ENCODE results near the gene TMEM132C. TPM values are rescaled to one million over a fixed set of nuclear protein-coding genes. Genes with fewer than 3 reads are reported as not detected.

Gene TMEM132C
- total RNA-seq, 1 donor from 2014 or later, result 3.9 TPM

DNA sequence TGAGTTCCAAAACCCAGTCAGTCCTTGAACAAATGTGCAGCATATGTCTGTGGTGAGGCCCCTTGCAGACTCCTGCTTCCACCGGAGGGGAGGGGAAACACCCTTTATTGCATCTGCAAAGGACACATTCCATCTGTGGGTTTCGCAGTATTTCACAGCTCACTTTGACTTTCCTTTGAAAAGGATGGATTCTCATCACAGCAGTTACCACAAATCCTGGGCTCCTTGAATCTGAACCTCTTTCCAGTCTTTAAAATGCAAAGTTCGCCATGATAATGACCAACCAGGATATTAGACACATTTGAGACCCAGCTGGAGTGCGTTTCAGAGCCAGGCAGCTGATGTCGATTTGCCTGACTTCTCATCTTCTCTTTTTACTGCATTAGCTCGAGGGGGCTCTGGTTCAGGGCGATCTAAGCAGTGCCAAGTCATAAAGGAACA lies 314.4 kb downstream of the TMEM132C start:
- H3K4me3 Mint-ChIP-seq, result no peak overlapping the region
- H3K36me3 ChIP-seq, result no peaks in the 10 kb centered on the region
- H3K4me1 Mint-ChIP-seq, result peaks cover 22% of the 10 kb centered on the region
- no peak overlapping the region for H3K4me2 ChIP-seq
- no peaks in the 10 kb centered on the region for H3K27me3 ChIP-seq
- H3K27ac ChIP-seq, result no peak overlapping the region
- no peak overlapping the region for H3K9ac ChIP-seq
- H2AFZ ChIP-seq (replicated peaks), result no peak overlapping the region
- H3K4me3 ChIP-seq, result no peak overlapping the region
- peaks cover 4% of the 10 kb centered on the region for H3K27me3 Mint-ChIP-seq (ENCODE audit: insufficient read depth, low read depth)
- H3F3A ChIP-seq (ENCODE audit: low read depth), result peaks cover under 1% of the 10 kb centered on the region
- peaks cover 1% of the 10 kb centered on the region for H3K4me1 ChIP-seq
- DNase-seq (ENCODE audit: low spot score), result no peak
- no peaks in the 10 kb centered on the region for H4K20me1 ChIP-seq (ENCODE audit: low read depth)
- H3K36me3 Mint-ChIP-seq, result peaks cover 55% of the 10 kb centered on the region
- H3K27ac Mint-ChIP-seq, result no peak overlapping the region
- no peaks in the 10 kb centered on the region for H3K9me3 ChIP-seq (ENCODE audit: low read depth)
- no peaks in the 10 kb centered on the region for H3K79me2 ChIP-seq (ENCODE audit: low read depth)
- no peak for TF ChIP-seq EZH2phosphoT487 (IDR thresholded peaks at IDR 0.05)
- TF ChIP-seq EZH2 (IDR thresholded peaks at IDR 0.05), result no peak
- TF ChIP-seq, protein P1, sequence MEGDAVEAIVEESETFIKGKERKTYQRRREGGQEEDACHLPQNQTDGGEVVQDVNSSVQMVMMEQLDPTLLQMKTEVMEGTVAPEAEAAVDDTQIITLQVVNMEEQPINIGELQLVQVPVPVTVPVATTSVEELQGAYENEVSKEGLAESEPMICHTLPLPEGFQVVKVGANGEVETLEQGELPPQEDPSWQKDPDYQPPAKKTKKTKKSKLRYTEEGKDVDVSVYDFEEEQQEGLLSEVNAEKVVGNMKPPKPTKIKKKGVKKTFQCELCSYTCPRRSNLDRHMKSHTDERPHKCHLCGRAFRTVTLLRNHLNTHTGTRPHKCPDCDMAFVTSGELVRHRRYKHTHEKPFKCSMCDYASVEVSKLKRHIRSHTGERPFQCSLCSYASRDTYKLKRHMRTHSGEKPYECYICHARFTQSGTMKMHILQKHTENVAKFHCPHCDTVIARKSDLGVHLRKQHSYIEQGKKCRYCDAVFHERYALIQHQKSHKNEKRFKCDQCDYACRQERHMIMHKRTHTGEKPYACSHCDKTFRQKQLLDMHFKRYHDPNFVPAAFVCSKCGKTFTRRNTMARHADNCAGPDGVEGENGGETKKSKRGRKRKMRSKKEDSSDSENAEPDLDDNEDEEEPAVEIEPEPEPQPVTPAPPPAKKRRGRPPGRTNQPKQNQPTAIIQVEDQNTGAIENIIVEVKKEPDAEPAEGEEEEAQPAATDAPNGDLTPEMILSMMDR (IDR thresholded peaks at IDR 0.05), result no peak
- H3K9me3 Mint-ChIP-seq, result peaks cover 12% of the 10 kb centered on the region

DNA sequence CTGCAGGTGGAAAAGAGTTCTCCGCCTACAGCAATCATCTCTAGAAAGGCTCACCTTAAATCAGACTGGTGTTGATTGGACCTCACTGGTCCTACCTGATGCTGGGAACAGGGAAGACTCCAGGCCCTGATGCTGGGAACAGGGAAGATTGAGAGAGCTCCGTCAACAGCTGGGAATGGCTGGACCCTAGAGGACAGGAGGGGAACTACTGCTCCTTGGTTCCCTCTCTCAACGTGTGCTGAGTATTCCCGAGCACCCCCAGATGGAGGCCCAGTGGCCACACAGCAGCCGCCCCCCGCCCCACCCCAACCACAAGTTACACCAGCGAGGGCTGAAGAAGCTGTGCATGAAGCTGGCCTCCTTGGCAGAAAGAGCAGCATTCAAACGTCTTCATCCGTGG lies 316.5 kb downstream of the TMEM132C start:
- H3K9me3 Mint-ChIP-seq, result peaks cover 12% of the 10 kb centered on the region
- DNase-seq (ENCODE audit: low spot score), result peak; percentile 44
- peaks cover 3% of the 10 kb centered on the region for H3K27me3 Mint-ChIP-seq (ENCODE audit: insufficient read depth, low read depth)
- peaks cover 3% of the 10 kb centered on the region for H3F3A ChIP-seq (ENCODE audit: low read depth)
- peaks cover 8% of the 10 kb centered on the region for H3K4me1 ChIP-seq
- no peak for TF ChIP-seq EZH2phosphoT487 (IDR thresholded peaks at IDR 0.05)
- TF ChIP-seq, protein P1 (IDR thresholded peaks at IDR 0.05), result peak; percentile 48
- peaks cover 50% of the 10 kb centered on the region for H3K36me3 Mint-ChIP-seq
- no peaks in the 10 kb centered on the region for H3K79me2 ChIP-seq (ENCODE audit: low read depth)
- no peak overlapping the region for H3K9ac ChIP-seq
- H2AFZ ChIP-seq (replicated peaks), result no peak overlapping the region
- H3K27ac Mint-ChIP-seq, result no peak overlapping the region
- H3K27me3 ChIP-seq, result no peaks in the 10 kb centered on the region
- no peaks in the 10 kb centered on the region for H3K36me3 ChIP-seq
- H3K4me3 ChIP-seq, result no peak overlapping the region
- H3K4me3 Mint-ChIP-seq, result no peak overlapping the region
- no peaks in the 10 kb centered on the region for H3K9me3 ChIP-seq (ENCODE audit: low read depth)
- no peak overlapping the region for H3K4me2 ChIP-seq
- H3K4me1 Mint-ChIP-seq, result peaks cover 22% of the 10 kb centered on the region
- no peak overlapping the region for H3K27ac ChIP-seq
- no peaks in the 10 kb centered on the region for H4K20me1 ChIP-seq (ENCODE audit: low read depth)

DNA sequence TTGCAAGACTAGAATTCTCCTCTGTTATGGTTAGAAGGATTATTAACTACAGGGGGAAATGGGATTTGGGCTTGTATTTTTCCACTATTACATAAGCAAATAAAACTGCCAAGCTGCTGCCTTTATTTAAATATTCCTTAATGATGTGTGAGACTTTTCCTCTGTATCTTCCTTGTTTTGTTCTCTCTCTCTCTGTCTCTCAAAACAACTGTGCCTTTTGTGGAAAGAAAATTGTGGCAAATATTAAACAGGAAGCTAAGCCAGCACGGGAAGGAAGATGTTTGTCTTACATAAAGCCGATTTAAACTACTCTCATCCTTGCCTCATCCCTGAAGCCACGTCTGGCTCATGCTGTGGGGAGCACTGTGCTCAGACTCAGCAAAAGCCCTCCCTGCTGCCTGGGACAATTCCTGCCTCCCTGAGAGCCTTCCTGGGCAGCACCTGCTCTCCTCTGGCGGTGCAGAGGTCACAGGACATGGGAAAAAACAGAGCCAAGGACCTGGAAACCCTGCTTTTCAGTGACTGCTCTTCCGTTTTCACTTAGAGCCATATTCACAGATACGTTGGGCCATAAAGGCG lies 319.6 kb downstream of the TMEM132C start:
- peak overlapping the region; percentile 8 for H3K4me2 ChIP-seq
- H3K27me3 ChIP-seq, result no peaks in the 10 kb centered on the region
- no peak overlapping the region for H3K4me3 ChIP-seq
- H2AFZ ChIP-seq (replicated peaks), result no peak overlapping the region
- peak; percentile 18 for DNase-seq (ENCODE audit: low spot score)
- peaks cover 8% of the 10 kb centered on the region for H3K27me3 Mint-ChIP-seq (ENCODE audit: insufficient read depth, low read depth)
- H3K36me3 Mint-ChIP-seq, result peaks cover 41% of the 10 kb centered on the region
- peaks cover 24% of the 10 kb centered on the region for H3K4me1 Mint-ChIP-seq
- H3K4me3 Mint-ChIP-seq, result no peak overlapping the region
- H3K27ac Mint-ChIP-seq, result peak overlapping the region; percentile 48
- H3K79me2 ChIP-seq (ENCODE audit: low read depth), result no peaks in the 10 kb centered on the region
- TF ChIP-seq EZH2 (IDR thresholded peaks at IDR 0.05), result no peak
- TF ChIP-seq, protein P1 (IDR thresholded peaks at IDR 0.05), result no peak
- peaks cover 8% of the 10 kb centered on the region for H3K4me1 ChIP-seq
- H3K27ac ChIP-seq, result no peak overlapping the region
- no peak overlapping the region for H3K9ac ChIP-seq
- no peaks in the 10 kb centered on the region for H3K9me3 ChIP-seq (ENCODE audit: low read depth)
- H3F3A ChIP-seq (ENCODE audit: low read depth), result peaks cover 3% of the 10 kb centered on the region
- H3K36me3 ChIP-seq, result no peaks in the 10 kb centered on the region
- peaks cover 11% of the 10 kb centered on the region for H3K9me3 Mint-ChIP-seq
- H4K20me1 ChIP-seq (ENCODE audit: low read depth), result no peaks in the 10 kb centered on the region
